D341Med (cell line): ENCODE data around the gene HHIPL1.

Experiments
- DNase-seq: peaks from one replicate; pipeline ENCODE4 v3.0.0; 2012; ENCODE audit warnings: low spot score

The HHIPL1 gene

GRCh38 chr14:99611646-99612045 lies 33.3 kb upstream of the HHIPL1 start:
- DNase-seq, result no peak

DNA sequence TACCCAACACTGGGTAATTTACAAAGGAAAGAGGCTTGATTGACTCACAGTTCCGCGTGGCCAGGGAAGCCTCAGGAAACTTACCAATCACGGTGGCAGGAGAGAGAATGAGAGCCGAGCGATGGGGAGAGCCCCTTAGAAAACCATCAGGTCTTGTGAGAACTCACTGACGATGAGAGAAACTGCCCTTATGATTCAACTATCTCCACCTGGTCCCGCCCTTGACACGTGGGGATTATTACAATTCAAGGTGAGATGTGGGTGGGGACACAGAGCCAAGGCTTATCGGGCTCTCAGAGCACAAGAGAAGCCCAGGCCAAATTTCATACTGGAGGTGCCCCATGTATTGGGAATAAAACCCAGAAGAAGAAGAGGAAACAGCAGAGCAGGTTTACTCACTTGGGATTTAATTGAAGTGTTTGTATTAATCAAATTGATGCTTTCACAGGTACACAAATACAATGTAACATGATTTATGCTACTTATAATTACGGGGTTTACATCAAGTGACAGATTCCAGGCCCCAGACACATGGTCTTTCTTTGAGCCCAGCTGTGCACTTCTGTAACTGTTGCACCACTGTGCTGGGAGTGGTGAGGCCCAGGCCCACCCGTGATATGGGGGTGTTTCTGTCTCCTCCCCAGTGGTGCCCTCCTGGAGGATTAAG lies 32.7 kb upstream of the HHIPL1 start:
- DNase-seq, result no peak

DNA sequence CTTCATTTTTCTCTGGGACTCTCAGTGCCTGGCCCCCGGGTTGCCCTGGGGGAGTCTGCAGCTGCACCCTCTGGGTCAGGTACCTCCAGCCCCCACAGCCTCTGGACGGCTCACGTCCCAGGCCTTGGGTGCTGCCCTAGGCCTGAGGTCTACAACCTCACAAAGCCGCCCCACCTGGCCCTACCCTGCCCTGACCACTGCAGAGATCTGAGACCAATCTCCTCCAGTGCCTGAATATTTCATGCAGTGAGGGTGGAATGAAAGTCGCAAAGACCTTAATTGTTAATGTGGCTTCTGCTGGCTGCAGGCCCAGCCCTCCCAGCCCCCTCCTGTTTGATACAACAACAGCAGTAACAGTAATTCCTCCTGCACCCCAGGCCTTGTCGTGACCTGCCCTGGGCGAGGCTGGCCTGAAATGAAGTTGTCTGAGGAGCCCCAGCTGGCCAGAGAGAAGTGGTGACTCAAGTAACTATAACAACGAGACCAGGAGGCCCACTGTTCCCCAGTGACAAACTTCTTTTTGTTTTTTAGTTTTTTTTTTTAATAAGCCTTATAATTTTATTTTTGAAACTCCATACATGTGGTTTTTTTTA lies 32.1 kb upstream of the HHIPL1 start:
- DNase-seq, result no peak

DNA sequence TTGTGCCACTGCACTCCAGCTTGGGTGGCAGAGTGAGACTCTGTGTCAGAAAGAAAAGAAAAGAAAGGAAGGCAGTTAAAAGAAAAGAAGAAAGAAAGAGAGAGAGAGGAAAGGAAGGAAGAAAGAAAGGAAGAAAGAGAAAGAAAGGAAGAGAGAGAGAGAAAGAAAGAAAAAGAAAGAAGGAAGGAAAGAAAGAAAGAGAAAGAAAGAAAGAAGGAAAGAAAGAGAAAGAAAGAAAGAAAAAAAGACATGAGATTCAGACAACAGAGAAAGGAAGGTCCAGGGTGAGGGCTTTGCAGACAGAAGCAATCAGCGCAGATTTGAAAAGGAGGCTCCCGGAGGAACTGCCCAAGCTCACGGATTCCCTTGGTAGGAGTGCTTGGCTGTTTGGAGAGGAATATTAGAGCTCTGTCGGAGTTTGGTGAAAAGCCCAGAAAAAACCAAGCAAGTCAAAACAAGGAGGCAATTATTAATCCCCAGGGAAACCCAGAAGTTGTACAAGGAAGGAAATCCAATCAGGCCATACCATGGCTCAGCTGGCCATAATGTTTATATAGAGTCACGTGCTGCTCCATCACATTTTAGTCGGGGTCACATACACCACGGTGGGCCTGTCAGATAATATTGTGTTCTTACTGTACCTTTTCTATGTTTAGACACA lies 29.3 kb upstream of the HHIPL1 start:
- DNase-seq, result no peak

- DNase-seq, result no peak
Measured at GRCh38 chr14:99616832-99617800, 27.8 kb upstream of the HHIPL1 start.

- DNase-seq, result no peak
Measured at GRCh38 chr14:99619835-99620834, 24.8 kb upstream of the HHIPL1 start.

DNA sequence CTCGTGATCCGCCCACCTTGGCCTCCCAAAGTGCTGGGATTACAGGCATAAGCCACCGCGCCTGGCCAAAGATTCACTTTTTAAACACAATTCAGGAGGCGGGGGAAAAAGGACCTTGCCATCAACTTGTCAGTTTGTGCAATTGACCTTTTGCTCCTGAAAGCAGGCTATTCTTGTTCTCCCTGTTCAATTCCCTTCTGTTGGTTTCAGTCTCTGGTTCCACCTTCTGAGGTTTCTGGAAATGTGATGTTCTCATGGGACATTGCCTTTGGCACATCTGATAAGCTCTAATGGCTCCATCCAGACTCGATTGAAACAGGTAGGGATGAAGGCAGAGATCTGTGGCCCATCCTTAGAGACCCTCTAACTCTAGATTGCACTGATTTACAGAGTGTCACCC lies 23.0 kb upstream of the HHIPL1 start:
- DNase-seq, result no peak

DNA sequence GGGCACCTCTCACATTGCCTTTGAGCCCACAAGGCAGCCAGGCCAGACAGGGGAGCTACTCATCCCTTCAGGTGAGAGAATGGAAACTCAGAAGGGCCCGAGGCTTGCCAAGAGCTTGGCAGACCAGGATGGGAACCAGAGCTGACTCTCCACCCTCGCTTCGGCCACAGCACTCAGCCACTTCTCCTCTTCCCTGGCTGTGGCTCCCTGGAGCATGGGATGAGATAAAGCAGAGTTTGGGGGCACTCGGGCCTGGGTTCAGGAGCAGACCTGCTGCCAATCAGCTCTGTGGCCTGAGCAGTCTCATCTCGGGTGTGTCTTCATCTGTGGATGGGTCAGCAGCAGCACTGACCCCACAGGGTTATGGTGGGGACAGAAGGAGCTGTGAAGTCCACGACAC lies 20.9 kb upstream of the HHIPL1 start:
- no peak for DNase-seq

DNA sequence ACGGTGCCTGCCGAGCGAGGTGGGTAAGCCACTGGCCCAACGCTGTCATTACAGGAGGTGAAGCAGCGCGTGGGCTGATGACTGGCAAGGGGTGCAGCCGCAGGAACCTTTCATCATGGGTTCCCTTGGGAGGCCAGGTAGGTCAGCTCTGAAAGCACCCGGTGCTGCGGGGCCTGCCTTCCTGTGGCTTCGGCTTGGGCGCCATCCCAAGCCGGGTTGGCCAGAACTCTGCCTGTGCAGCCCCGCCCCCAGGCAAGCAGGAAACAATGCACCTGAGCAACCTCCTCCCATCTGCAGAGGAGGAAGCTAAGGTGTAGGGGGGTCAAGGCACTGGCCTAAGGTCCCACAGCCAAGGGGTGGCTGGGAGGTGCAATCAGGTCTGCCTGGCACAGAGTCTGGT lies 20.0 kb upstream of the HHIPL1 start:
- no peak for DNase-seq

DNA sequence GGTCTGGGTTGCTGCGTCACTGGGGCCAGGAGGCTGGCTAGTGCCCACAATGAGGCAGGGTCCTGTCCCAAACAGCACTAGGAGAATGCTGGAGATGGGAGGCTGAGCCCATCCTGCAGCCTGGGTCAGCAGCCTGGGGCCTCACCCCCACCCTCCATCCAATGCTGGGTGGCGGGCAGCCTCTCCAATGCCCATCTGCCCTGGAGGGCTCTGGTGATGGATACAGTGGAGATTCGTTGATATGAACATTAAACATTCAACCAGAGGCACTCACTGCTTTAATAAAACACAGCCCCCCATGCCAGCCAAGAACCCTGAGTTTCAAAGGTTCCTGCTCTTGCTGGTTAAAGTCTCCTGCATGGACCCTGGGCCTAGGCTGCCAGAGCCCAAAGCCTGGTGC lies 19.5 kb upstream of the HHIPL1 start:
- DNase-seq, result no peak

- DNase-seq, result no peak
Measured at GRCh38 chr14:99626041-99626648, 18.8 kb upstream of the HHIPL1 start.

DNA sequence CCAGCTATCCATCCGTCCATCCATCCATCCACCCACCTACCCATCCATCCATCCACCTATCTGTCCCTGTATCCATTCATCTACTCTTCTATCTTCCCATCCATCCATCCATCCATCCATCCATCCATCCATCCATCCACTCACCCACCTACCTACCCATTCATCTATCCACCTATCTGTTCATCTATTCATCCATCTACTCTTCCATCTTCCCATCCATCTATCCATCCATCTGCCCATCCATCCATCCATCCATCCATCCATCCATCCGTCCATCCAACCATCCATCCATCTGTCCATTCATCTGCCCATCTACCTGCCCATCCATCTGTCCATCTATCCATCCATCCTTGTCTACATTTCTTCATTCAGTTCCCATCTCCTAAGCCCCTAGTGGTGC lies 17.8 kb upstream of the HHIPL1 start:
- DNase-seq, result no peak

DNA sequence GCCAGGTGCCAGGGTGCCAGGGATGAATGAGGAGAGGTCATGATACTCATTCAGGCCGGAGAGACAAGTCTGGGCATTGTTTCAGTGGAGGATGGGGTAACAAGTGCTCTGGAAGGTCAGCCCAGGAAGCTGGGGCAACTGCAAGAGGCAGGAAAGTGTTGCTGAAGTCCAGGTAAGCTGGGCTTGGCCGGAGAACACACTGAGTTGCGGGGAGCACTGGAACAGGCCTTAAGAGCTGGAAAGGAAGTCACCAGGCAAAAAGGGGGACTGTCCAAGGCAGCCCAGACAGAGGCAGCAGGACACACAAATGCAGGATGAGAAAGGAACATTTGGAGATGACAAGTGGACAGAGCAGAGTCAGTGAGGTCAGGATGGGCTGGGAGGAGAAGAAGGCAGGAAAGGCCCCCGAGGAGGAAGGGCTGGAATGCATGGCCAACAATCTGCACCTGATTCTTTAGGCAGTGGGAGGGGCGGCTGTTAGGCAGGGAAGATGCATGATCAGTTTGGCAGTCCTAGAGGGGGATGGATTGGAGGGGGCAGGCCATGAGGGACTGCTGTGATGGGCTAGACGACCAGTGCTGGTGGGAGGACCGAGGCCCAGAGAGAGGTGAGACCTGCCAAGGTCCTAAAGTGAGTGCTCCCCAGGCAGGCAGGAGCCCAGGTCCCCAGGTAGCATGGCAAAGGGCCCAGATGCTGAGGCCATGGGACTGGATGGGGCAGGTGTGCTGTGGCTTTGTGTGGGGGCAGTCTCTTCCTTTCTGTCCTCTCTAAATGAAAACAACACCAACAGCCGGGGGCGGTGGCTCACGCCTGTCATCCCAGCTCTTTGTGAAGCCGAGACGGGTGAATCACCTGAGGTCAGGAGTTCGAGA lies 17.2 kb upstream of the HHIPL1 start:
- DNase-seq, result no peak

DNA sequence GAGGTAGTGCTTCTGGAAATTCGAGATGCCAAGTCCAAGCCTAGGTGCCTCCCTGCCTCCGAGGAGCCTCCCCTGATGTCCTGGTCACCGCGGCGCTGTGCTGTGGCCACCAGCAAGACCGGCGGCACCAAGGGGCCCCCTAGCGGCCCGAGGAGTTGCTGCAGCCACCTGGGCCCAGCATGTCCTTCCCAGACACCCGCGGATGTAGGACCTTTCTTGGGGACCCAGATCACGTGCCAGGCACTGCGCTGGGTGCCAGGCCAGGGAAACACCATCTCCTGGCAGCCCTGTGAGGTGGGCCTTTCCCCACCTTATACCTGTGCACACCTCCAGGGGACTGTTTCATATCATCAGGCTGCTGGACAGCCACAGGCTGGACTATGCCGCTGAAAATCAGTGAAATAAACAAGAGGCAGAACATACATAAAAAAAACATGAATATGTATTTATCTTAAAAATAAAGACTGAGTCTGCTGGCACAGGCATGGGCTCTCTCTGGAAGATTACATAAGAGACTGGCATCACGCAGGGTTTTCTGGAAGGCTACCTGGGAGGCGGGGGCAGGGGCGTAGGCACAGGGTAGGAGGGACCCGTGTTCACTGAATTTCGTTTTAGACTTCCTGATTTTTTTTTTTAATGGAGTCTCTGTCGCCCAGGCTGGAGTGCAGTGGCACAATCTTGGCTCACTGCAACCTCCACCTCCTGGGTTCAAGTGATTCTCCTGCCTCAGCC lies 15.9 kb upstream of the HHIPL1 start:
- DNase-seq, result peak; percentile 94

- no peak for DNase-seq
Measured at GRCh38 chr14:99630202-99630601, 14.7 kb upstream of the HHIPL1 start.

DNA sequence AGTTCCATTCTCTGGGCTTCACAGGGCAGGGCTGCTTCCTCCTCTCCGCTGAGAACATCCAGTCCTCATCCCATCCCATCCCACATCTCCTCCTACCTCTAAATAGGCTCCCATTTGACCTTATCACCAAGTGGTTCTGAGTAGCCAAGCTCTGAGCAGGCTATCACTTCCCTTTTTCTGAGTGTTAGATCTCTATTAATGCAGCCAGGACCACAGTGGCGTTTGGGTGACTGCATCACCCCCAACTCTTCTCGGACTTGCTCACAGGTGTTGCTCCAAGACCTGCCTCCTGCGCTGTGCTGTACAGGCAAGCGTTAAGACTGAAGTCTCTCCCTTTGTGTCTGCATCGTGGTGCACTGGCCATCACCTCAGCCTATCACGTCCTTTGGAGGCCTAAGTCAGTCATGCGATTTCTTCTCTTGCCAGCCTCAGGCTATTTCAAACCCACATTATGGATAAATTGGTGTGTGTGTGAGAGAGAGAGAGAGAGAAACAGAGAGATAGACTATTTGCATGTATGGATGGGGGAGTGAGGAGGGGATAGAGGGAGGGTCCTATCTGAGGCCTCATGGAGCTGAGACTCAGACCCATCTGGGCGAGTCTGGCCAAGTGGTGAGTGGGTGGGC lies 12.4 kb upstream of the HHIPL1 start:
- no peak for DNase-seq

DNA sequence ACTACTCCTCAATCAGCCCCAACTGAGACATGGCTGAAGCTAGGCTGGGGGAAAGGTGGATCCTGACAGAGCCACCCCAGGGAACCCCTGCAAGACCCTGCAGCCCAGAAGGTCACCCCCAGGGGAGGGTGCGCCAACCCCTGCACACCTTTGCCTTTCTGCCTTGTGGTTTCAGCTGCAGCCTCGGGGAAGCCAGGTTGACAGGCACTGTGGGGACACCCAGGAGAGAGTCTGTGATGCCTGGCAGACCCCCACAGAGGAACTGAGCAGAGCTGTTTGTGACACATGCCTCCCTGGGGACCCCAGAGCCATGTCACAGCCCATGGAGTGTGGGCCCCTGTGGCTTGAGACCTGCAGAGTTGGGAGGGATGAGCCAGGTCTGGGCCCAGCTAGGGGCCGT lies 11.8 kb upstream of the HHIPL1 start:
- DNase-seq, result no peak

GRCh38 chr14:99633918-99634317 lies 11.0 kb upstream of the HHIPL1 start:
- peak; percentile 77 for DNase-seq

- DNase-seq, result no peak
Measured at GRCh38 chr14:99634443-99634842, 10.5 kb upstream of the HHIPL1 start.
